SK-N-SH (cell line): ENCODE results near the gene TMEM38A. TPM values are rescaled to one million over a fixed set of nuclear protein-coding genes. Genes with fewer than 3 reads are reported as not detected.

ENCODE experiments used
- CTCF ChIA-PET: fragments of 300-600, 350-600 bp; formaldehyde crosslinking; extraction: SDS; loops from one replicate; lab custom pipeline; 2021; lab: Yijun Ruan, JAX
- POLR2A ChIA-PET: fragments of 350-600 bp; sonication (Branson Sonifier 250); formaldehyde crosslinking; extraction: SDS; loops from one replicate; lab custom pipeline; 2020; ENCODE audit warnings: antibody characterized with exemption, inconsistent platforms; lab: Yijun Ruan, JAX
- DNase-seq: peaks from one replicate; pipeline ENCODE4 v3.0.0; 2012
- H2AFZ ChIP-seq: fragments of 200-600 bp; sonication (generic); 2 replicates; pipeline ENCODE4 v1.8.1; 2016; ENCODE audit warnings: antibody characterized with exemption, mild to moderate bottlenecking, low read depth
- H3F3A ChIP-seq: fragments of 200-600 bp; sonication (generic); replicated peaks from 2 replicates; pipeline ENCODE3; 2016; ENCODE audit warnings: antibody characterized with exemption, mild to moderate bottlenecking; ENCODE audit not compliant: insufficient read depth
- H3K27ac ChIP-seq, 2 experiments: fragments of 200-500 bp in 1 of 2; fragments of 200-600 bp in 1 of 2; sonication (Bioruptor generic) in 1 of 2; sonication (generic), shearing (Covaris generic) in 1 of 2; 2 replicates each; pipeline versions ENCODE4 v1.5.1 to v1.6.1; 2014 to 2016; ENCODE audit warnings: low read depth in 2 of 2, inconsistent platforms in 1 of 2, low read length in 1 of 2, mild to moderate bottlenecking in 1 of 2, mixed read lengths in 1 of 2
- H3K27me3 ChIP-seq: fragments of 200-600 bp; sonication (generic), shearing (Covaris generic); 2 replicates; pipeline ENCODE4 v1.6.1; 2016; ENCODE audit warnings: mixed run types; ENCODE audit not compliant: insufficient read depth
- H3K36me3 ChIP-seq, 2 experiments: fragments of 200-500 bp in 1 of 2; fragments of 200-600 bp in 1 of 2; sonication (Bioruptor generic) in 1 of 2; sonication (generic) in 1 of 2; replicated peaks in 1 of 2; 2 replicates each; pipeline versions ENCODE3 to v1.5.1; 2014 to 2016; ENCODE audit warnings: low read length in 1 of 2, mild to moderate bottlenecking in 1 of 2; ENCODE audit not compliant: insufficient read depth in 2 of 2, control insufficient read depth in 1 of 2
- H3K4me1 ChIP-seq, 2 experiments: fragments of 200-500 bp in 1 of 2; fragments of 200-600 bp in 1 of 2; sonication (Bioruptor generic) in 1 of 2; sonication (generic), shearing (Covaris generic) in 1 of 2; 2 replicates each; pipeline versions ENCODE4 v1.5.1 to v1.6.1; 2014 to 2016; ENCODE audit warnings: low read depth in 1 of 2, low read length in 1 of 2, mixed run types in 1 of 2; ENCODE audit not compliant: insufficient read depth in 2 of 2, control insufficient read depth in 1 of 2
- H3K4me2 ChIP-seq: fragments of 200-600 bp; sonication (generic), shearing (Covaris generic); 2 replicates; pipeline ENCODE4 v1.6.1; 2017; ENCODE audit warnings: mixed run types
- H3K4me3 ChIP-seq, 2 experiments: fragments of 200-500 bp in 1 of 2; fragments of 200-600 bp in 1 of 2; sonication (Bioruptor generic) in 1 of 2; sonication (generic), shearing (Covaris generic) in 1 of 2; 2 replicates each; pipeline versions ENCODE4 v1.5.1 to v1.8.1; 2014 to 2016; ENCODE audit warnings: low read depth in 2 of 2, inconsistent platforms in 1 of 2, low read length in 1 of 2, mild to moderate bottlenecking in 1 of 2, mixed read lengths in 1 of 2, moderate library complexity in 1 of 2
- H3K79me2 ChIP-seq: fragments of 200-600 bp; sonication (generic); 2 replicates; pipeline ENCODE4 v1.8.1; 2017; ENCODE audit warnings: mild to moderate bottlenecking; ENCODE audit not compliant: insufficient read depth
- H3K9ac ChIP-seq: fragments of 200-600 bp; sonication (generic); 2 replicates; pipeline ENCODE4 v1.6.1; 2017; ENCODE audit warnings: mixed run types
- H3K9me2 ChIP-seq: fragments of 200-600 bp; sonication (generic); 2 replicates; pipeline ENCODE4 v1.6.1; 2017; ENCODE audit warnings: mixed run types
- H3K9me3 ChIP-seq: fragments of 200-600 bp; sonication (generic); 2 replicates; pipeline ENCODE4 v1.6.1; 2017; ENCODE audit warnings: mixed run types, mild to moderate bottlenecking, moderate library complexity
- H4K20me1 ChIP-seq: fragments of 200-600 bp; sonication (generic); 2 replicates; pipeline ENCODE4 v1.6.1; 2017; ENCODE audit warnings: mild to moderate bottlenecking, mixed run types; ENCODE audit not compliant: insufficient read depth
- EZH2phosphoT487 ChIP-seq: fragments of 200-600 bp; sonication (generic); IDR thresholded peaks from 2 replicates; pipeline ENCODE4 v1.6.1; 2017; ENCODE audit warnings: low read depth, mixed run types, mild to moderate bottlenecking, antibody characterized with exemption, moderate library complexity, borderline replicate concordance
- MEF2A ChIP-seq: IDR thresholded peaks from 2 replicates; pipeline ENCODE4 v1.4.0; 2012; ENCODE audit warnings: low read depth, borderline replicate concordance
- MXI1 ChIP-seq: IDR thresholded peaks from 2 replicates; pipeline ENCODE4 v1.6.1; 2012; ENCODE audit warnings: mild to moderate bottlenecking, low read depth, low read length, improper control_type of control experiment
- NFIC ChIP-seq: IDR thresholded peaks from 2 replicates; pipeline ENCODE4 v1.4.0; 2012; ENCODE audit warnings: borderline replicate concordance
- RAD21 ChIP-seq: IDR thresholded peaks from 2 replicates; pipeline ENCODE4 v1.6.1; 2012; ENCODE audit warnings: mild to moderate bottlenecking, low read length
- REST ChIP-seq: IDR thresholded peaks from 2 replicates; pipeline ENCODE4 v1.6.1; 2012; ENCODE audit warnings: mild to moderate bottlenecking, low read depth, low read length, moderate library complexity
- RFX5 ChIP-seq: IDR thresholded peaks from 2 replicates; pipeline ENCODE4 v1.6.1; 2012; ENCODE audit warnings: mild to moderate bottlenecking, improper control_type of control experiment, low read length
- SIN3A ChIP-seq: IDR thresholded peaks from 2 replicates; pipeline ENCODE4 v1.6.1; 2012; ENCODE audit warnings: low read depth, mild to moderate bottlenecking, low read length, moderate library complexity, borderline replicate concordance
- YY1 ChIP-seq: IDR thresholded peaks from 2 replicates; pipeline ENCODE4 v1.4.0; 2012; ENCODE audit warnings: low read depth, mild to moderate bottlenecking
- ZBTB33 ChIP-seq: IDR thresholded peaks from 2 replicates; pipeline ENCODE4 v1.4.0; 2012; ENCODE audit warnings: low read depth, borderline replicate concordance
- WGBS: methylation state at CpG from one replicate; pipeline ENCODE4 v1.1.6; 2017; ENCODE audit warnings: low lambda C conversion rate; 5-methylcytosine and 5-hydroxymethylcytosine counted together
- polyA plus RNA-seq, 3 experiments: library from polyadenylated mRNA; depleted of rRNA; stranded (reverse); fragments of >200 nt; gene quantifications; 2 replicates each; pipeline ENCODE4 v1.2.3, GENCODE V29; 2012
- TF ChIP-seq, protein P1 (sequence below): fragments of 150-350 bp; IDR thresholded peaks from 2 replicates; pipeline ENCODE4 v1.6.1; 2016; ENCODE audit warnings: mild to moderate bottlenecking, low read depth, low read length

Gene TMEM38A
- polyA plus RNA-seq, 1 of the 3 experiments (the other 2 are of a cell fraction) = 3.3 TPM

- Histone ChIP-seq H3F3A (no peaks in the 10 kb centered on the region), H3K36me3 (no peaks in the 10 kb centered on the region), H3K9ac (no peak overlapping the region)
- TF ChIP-seq MEF2A = no peak
- TF ChIP-seq YY1 = no peak
- no peak for TF ChIP-seq RFX5
- TF ChIP-seq NFIC = no peak
- no peak for TF ChIP-seq ZBTB33
- no peak for TF ChIP-seq EZH2phosphoT487
- TF ChIP-seq, protein P1, sequence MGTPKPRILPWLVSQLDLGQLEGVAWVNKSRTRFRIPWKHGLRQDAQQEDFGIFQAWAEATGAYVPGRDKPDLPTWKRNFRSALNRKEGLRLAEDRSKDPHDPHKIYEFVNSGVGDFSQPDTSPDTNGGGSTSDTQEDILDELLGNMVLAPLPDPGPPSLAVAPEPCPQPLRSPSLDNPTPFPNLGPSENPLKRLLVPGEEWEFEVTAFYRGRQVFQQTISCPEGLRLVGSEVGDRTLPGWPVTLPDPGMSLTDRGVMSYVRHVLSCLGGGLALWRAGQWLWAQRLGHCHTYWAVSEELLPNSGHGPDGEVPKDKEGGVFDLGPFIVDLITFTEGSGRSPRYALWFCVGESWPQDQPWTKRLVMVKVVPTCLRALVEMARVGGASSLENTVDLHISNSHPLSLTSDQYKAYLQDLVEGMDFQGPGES = no peak
- no peak for TF ChIP-seq RAD21
- no peak for TF ChIP-seq REST
- TF ChIP-seq MXI1 = no peak
- no peak for TF ChIP-seq SIN3A
- TF ChIP-seq, all 33 proteins: peak for 0
- Histone ChIP-seq H4K20me1 (no peaks in the 10 kb centered on the region), H3K9me2 (no peaks in the 10 kb centered on the region), H2AFZ (no peak overlapping the region), H3K4me1 (no peaks in the 10 kb centered on the region), H3K4me3 (no peak overlapping the region), H3K4me2 (no peak overlapping the region), H3K27ac (no peak overlapping the region), H3K27me3 (no peaks in the 10 kb centered on the region), H3K79me2 (no peaks in the 10 kb centered on the region), H3K9me3 (no peaks in the 10 kb centered on the region)
- 94% methylated on average over 11 of the region's 13 CpGs for WGBS
- ChIA-PET CTCF (no interaction called here), POLR2A (no interaction called here)
- DNase-seq = no peak
These were observed 9.4 kb downstream of the TMEM38A start for GRCh38 chr19:16670291-16670690.
